GM21526 (cell line): ENCODE data around the gene RADIL.

Experiments
- ATAC-seq: cut with Tn5 transposase; IDR thresholded peaks from one replicate; pipeline ENCODE4 v1.9.1; 2021; ENCODE audit warnings: moderate library complexity; ENCODE audit not compliant: unreplicated experiment, low FRiP score

The RADIL gene

DNA sequence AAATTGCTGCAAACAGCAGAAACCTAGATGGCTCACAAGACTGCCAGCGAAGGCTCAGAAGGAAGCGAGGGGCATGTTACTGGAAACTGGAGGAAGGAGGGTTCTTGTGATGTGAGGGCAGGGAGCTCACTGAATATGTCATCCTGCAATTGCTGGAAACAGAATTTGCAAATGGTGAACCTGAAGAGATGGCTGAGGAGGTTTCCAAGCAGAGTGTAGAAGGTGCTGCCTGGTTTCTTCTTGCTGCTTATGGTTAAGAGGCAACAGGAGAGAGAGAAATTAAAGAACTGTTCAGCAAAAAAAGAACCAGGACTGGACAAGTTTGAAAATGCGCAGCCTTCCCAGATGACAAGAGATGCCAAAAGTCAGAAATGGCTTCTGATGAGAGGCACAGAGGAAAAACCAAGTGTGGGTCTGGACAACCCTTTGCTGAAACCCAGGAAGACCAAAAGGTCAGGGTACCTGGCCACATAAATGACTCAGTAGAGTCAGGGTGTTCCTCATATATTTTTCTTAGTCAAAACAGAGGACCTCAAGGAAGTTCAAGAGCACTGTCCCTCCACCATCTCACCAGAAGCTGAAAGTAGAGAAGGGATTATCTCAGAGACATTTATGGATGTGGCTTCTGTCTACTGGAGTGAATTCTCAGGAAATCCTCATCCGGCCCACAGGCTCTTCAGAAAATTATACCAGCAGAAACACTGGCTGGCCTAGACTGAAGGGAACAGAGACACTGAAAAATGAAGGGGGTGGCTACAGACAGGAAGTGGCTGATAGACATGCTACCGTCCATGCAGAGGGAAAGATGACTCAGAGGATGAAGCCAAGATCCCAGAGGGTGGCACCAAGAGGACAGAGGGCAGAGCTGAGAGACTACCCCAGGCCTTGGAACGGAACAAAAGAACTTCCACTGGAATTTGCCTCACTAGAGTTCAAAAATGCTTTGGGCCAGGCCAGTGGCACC is 31.8 kb downstream of the RADIL start:
- no peak for ATAC-seq

DNA sequence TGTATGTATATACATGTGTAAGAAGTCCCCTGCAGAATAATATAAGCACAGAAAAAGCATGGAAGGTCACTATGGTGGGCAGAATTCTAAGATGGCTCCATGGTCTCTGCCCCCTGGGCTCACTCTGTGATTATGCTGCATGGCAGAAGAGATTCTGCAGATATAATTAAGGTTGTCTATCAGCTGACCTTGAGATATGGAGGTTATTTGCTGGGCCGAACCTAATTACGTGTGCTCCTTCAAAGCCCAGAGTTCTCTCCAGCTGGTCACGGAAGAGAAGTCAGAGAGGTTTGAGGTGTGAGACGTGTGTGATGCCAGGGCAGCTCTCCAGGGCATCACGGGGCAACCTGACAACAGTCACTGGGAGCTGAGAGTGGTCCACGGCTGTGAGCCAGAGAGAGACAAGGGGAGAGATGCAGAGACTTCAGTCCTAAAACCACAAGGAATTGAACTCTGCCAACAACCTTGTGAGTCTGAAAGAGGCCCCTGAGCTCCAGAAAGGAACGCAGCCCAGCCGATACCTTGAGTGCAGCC is 33.2 kb downstream of the RADIL start:
- no peak for ATAC-seq

DNA sequence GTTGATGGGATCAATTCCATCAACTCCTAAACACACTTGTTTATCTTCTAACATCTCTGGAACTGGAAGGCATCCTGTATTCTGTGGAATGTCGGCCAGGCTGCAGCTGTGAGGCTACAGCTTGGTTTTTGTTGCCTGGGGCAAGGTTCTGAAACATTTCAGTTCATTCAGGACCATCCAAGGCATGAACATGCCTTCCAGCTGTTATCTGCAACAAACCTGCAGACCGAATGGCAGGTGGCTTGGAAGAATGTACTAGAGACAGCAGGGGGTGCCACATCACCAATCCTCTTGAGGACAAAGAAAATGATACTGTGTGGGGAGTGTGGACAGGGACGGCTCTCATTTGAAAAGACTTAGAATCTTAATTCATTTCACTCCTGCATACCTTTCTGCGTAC is 34.1 kb downstream of the RADIL start:
- no peak for ATAC-seq

DNA sequence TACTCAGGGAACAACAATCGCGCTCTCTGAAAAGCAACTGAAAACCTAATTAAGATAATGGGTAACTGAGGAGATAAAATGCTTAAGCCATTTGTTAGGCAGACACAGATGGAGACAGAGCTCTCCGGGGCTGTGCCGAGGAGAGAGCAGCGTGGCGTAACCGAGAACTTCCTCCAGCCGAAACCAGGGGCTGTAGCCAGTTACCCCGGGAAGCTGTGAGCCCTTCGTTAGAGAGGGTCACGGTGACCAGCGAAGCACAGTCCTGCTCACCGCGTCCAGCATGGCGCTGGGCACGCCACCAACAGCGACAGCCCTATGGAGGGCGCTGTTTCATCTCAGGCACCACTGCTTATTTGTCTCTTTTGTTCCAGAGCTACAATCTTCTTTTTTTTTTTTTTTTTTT is 37.8 kb downstream of the RADIL start:
- ATAC-seq: no peak

DNA sequence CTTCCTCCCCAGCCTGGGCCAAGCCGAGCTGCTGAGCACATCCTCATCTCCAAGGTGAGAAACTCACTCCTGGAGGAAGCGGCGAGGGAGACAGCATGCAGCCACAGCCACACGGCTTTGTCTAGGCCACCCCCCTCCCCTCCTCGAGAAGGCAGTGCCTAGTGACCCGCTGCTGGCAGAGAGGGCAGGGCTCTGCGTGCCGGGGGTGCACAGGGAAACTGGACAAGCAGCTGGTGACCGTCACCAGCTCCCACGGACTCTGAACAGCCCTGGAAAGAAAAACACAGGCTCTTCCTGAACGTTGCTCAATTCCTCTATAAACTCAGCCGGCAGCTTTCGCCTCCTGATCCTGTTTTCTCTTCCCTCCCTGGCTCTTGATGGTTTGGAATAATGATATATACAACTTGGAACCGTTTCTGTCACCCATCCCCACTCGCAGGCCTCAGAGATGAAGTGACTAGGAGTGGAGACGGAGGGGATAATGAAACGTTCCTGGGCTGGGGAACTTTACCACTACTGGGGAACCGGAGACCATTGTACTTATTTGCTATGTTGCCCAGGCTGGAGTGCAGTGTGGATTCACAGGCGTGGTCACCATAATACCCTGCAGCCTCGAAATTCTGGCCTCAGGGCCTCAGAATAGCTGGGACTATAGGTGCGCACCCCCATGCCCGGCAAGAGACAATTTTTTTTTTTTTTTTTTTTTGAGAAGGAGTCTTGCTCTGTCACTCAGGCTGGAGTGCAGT is 41.0 kb downstream of the RADIL start:
- ATAC-seq: no peak

DNA sequence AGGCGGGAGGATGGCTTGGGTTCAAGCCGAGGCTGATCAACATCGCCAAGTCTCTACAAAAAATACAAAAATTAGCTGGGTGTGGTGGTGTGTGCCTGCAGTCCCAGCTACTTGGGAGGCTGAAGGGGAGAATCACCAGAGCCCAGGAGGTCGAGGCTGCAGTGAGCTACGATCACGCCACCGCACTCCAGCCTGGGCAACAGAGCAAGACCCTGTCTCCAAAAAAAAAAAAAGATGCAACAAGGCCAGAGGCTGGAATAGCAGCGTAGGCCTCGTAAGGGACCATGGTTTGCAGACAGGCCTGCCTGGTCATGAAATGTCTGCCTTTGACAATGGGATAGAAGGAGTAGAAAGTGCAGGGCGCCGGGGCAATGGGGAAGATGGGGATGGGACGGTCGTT is 41.7 kb downstream of the RADIL start:
- no peak for ATAC-seq

DNA sequence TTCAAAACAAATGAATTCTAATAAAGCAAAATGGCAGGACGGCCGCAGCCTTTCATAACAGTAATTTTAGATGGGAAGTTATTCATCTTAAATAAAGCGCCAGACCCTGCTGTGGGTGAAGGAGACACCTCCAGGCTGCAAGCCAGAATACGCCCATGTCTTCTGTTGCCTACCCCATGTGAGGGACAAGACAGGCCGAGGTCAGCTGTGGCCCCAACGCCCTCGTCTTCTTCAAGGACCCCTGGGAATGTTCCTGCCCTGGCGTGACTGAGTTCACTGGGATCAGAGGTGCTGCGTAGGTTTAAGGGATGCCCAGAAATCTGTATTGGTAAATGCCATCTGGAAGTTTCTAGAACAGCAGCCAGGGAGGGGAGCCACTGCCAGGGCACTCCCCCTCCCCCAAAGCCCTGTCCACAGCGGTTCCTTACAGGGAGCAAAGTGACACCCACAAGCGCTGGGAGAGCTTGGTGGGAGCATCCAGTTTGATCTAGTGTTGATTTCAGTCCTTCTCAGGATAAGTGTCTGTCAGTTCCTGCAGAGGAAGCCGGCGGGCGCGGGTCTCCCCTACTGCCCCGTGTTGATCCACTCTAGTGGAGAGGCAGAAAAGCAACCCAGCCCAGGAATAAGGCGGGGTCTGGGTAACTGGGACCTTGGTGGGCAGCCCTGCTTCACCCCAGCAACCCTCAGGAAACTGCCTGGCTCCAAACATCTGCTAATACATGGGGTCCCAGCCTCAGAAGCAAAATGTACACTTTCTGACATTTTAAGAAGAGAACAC is 42.3 kb downstream of the RADIL start:
- no peak for ATAC-seq

DNA sequence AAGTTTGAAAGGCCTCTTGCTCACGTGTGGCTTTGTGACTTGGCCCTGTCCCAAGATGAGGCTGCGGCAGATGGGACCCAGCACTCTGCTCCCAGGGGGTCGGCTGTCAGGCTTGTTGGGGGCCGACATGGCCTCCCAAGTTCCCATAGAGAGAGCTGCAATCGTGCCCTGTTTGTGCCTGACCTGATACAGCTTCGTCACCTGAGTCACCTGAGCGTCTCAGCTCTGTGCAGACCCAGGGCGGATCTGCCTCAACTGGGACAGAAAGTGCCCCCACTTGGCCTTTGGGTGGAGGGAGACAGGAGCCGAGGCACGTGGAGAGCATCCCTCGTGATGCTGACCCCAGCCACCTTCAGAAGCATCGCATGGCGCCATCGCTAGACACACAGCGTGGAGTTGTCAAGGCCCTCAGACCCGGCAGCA is 43.4 kb downstream of the RADIL start:
- no peak for ATAC-seq

DNA sequence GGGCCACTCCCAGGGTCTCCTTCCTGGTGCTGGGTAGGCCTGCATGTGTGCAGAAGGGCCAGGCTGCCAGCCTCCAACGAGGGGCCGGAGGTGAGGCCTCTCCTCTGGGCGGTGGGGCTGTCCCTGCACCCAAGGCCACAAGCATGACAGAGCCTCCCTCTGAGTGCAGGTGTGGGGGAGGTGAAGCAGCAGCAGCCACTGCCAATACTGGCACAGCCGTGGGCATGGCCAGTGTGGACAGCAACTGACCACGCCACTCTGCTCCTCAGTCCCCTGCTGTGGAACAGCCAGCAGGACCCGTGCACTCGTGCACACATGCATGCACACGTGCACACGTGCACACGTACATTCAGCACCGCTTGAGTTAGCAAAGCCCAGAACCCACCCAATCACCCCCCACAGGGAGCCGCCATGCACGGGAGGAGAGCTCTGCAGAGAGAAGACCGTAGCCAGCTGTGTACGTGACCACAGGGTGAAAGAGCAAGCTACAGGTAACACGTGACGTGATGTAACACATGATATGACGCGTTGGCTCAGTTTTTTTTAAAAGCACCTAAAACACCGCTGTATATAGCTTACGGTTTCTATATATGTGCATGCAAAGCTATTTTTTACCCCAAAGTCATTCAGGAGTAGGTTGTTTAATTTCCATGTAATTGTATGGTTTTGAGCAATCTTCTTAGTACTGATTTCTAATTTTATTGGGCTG is 44.7 kb downstream of the RADIL start:
- no peak for ATAC-seq

DNA sequence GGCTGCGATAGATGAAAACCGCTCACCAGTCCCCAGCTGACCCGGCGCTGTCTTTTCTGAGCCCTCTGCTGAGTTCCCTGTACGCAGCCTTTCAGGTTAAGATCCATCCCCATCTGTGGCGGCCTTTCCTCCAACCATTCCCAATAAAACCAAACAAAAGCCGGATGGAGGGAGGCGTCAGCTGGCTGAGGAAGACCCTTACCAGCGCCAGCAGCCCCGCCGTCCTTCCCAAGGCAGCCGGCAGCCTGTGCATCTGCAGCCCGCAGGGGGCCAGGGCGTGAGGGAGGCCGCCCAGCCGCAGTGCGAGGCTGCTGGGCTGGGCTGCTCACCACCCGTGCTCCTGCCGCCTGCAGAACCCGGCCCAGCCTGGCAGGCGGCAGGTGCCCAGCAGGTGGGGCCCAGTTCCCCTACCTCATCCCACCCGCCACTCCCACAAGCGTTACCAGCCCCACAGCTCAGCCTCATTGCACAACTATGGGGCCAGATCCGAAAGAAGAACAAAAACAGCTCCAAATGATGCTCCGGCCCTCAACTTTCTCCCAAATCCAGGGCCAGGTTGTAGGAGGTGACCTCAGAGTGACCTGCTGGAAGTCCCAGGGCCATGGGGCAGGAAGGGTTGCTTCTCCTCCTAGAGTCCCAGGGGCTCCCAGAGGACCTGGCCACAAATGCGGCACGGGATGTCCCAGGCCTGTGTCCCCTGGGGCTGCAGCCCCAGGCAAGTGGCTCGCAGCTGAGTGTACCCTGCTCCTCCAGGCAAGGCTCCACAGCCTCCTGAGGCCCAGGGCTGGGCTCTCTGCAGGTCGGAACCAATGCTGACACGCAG is 45.5 kb downstream of the RADIL start:
- no peak for ATAC-seq

DNA sequence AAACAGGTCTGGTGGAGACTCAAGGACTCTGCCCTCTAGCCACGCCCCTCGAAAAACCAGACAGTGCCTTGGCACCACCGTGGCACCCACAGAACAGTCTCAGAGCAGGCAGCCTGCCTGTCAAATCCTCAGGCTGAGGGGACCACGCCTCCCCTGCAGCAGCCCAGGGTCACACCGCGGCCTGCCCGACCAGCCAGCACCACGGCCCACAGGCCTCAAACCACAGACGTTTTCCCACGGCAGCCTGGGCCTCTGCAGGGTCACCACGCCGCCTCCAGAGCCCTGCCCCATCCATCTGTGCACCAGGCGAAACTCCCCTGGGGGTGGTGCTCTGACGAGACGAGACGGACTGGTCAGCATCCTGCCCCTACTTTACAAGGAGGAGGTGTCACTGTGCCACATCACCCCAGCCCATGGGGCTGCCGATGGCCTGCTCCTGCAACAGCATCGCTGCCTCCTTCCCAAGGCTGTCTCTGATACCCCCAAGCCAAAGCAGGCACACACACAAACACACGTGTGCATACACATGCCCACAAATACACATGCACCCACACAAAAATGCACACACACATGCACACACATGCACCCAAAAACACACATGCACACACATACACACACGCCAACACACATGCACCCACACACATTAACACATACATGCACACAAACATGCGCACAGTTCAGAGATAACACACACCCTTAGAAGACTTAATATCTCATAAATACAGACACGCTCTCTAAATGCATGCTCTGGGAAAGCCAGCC is 46.3 kb downstream of the RADIL start:
- no peak for ATAC-seq

DNA sequence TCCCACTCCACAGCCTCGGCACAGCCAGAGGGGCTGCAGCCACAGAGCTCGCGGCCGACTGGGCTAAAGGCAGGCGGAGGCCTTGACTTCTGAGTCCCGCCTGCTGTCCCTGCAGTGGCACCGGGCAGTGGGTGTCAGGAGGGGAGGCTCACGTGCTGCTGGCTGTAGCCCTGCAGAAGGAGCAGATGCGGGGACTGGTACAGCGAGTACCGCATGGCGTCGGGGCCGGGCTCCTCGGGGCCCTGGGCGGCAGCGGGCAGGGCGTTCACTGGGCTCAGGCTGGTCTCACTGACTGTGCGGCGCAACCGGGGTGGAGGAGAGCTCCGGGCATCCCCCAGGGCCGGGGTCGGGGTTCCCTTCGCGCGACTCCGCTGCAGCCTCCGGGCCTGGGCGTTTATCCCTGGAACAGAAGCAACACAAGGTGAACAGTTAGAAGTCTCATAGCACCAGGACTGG is 47.3 kb downstream of the RADIL start:
- no peak for ATAC-seq

DNA sequence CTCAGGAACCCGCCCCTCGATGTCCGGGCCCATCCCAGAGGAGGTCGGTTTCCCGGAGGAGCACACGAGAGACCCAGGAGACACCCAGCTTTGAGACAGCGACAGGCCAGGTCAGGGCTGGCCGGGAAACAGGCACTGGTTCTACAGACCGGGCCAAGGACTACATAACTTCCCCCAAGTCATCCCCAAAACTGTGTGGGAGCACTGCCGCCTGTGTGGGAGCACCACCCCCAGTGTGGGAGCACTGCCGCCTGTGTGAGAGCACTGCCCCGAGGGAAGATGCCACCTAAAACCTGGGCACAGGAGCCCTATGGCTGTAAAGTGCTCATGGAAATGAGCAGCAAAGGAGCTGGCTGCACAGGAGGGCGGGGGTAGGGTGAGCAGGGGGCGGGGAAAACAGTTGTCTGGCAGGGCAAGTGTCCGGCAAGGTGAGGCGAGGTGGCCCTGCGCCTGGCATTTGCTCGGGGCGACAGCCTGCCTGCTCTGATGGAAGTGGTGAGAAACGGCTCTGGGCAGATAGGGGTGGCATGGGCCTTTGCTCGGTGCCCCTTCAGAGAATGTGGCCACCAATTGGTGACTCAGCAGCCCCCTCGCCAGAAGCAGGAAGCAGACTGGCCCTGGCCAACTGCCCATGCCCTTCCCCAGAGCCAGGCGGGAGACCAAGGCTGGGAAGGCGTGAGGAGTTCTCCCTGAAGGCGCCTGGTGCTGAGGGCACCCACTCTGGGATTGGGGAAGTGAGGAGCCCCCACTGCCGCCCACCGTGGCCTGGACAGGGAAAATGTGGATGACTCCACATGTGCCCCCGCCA is 47.9 kb downstream of the RADIL start:
- no peak for ATAC-seq

DNA sequence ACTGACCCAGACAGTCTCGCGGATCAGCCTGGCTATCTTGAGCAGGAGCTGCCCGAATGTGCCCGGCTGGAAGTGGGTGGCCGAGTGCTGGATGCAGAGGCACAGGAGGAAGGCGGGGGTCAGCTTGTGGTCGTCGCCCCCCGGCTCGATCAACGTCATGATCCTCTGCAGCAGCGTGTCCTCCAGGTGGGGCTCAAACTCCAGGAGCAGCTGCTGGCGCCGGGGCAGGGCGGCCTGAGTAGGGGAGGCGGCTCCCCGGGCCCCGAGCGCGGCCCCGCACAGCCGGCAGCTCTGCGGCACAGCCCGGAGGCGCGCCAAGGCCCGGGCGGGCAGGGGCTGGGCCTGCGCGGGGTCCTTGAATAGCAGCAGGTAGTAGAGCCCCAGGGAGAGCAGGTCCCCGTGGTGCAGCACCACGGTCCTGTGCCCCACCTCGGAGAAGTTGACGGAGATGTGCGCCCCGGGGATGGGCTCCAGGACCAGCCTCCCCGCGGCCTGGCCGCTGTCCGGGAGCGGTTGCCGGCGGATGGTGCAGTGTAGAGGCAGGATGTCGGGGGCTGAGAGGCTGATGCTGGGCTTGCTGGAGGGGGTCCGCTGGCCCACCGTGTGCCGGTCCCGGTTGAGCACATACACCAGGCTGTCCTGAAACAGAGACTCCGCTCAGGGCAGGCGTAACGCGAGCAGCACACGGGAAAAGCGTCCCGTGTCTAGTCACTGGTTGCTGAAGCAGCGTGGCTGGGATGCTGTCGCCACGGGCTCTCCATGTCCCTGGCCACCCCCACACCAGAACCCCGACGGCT is 48.7 kb downstream of the RADIL start:
- ATAC-seq: no peak

DNA sequence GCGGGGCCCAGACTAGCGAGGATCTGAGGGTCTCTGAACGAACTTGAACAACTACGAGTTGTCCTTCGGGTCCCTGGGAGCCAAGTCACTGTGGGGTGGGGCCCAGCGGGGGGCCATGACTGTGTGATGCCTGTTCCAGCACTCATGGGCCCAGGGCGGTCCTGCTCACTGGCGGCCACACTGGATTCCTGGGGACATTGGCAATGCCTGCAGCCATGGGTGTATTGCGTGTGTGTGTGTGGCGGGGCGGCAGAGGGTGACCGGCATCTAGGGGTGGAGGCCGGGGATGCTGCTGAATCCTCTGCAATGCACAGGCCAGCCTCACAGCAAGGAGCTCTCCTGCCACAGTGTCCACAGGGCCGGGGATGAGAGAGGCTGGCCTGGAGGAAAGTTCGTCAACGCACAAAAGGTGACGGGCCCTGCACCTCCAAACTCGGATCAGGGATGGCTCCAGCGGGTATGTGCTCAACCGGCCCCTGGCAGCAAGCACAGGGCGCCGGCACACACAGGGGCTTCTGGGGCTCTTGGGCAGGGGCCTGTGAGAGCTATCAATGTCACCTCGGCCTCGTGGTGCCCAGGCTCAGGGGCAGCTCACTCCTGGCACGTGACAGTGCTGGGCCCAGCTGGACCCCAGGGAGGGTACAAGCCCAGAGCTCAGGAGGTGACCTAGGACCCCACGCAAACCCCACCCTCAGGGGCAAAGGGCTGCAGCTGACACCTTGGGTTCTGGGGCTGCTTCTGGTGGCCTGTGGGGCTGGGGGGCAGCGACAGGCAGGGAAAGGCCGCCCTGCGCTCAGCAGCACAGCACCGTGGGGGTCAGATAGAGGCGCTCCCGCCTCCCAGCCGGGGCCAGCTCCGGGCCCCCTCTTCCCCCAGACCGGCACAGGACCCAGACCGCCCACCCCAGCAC is 49.6 kb downstream of the RADIL start:
- ATAC-seq: no peak

DNA sequence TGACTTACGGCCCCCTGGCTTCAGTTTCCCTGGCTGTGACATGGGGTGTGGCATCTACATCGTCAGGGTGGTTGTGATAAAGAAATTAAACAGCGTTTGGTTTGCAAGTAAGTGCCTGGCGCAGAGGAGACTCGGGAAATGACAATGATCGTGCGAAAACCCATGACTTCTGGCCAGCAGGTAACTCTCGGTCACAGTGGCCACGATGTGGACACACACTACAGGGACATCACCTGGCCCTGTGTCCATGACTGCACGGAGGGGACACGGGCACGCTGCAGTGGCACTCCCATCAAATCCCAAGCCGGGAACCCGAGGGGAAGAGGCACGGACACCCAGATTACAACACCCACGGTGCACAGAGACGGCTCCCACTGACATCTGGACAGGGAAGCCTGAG is 50.3 kb downstream of the RADIL start:
- no peak for ATAC-seq
